ENCODE measurements around the gene RSPH6A.

- TF ChIP-seq CTCF (IDR thresholded peaks at IDR 0.05), result no peak
- no peak for TF ChIP-seq POLR2A (IDR thresholded peaks at IDR 0.05)
Measured at GRCh38 chr19:45822716-45823115, 7.6 kb upstream of the RSPH6A start.
